Measurements from ENCODE around the gene RPS6KA5. TPM values are rescaled to one million over a fixed set of nuclear protein-coding genes. Genes with fewer than 3 reads are reported as not detected.

Gene RPS6KA5
- total RNA-seq, 1 experiment from 2014 or later = 3.8 TPM

GRCh38 chr14:90815572-90815821 is 244.9 kb downstream of the RPS6KA5 start:
- Histone ChIP-seq H3K4me1 (ENCODE audit: insufficient read depth, low read length) (no peaks in the 10 kb centered on the region), H3K14ac (ENCODE audit: insufficient read depth, low read length) (no peak overlapping the region), H2BK5ac (ENCODE audit: insufficient read length, low read length) (no peak overlapping the region), H4K20me1 (ENCODE audit: control insufficient read depth, insufficient read depth, insufficient read length) (no peaks in the 10 kb centered on the region), H3K56ac (ENCODE audit: insufficient read length, low read depth, low read length) (no peak overlapping the region), H3K9me3 (ENCODE audit: control insufficient read depth, low read depth, low read length) (no peaks in the 10 kb centered on the region), H2BK15ac (ENCODE audit: low read depth, low read length) (no peak overlapping the region), H3K79me2 (ENCODE audit: insufficient read depth, low read length) (no peaks in the 10 kb centered on the region), H4K5ac (ENCODE audit: insufficient read length, low read depth, low read length) (no peak overlapping the region), H3K23ac (ENCODE audit: insufficient read length, low read depth, low read length) (no peak overlapping the region), H2BK20ac (ENCODE audit: low read depth, low read length, poor library complexity, severe bottlenecking) (no peak overlapping the region), H3K27ac (ENCODE audit: insufficient read length, low read depth, low read length) (no peak overlapping the region), H3K23me2 (ENCODE audit: insufficient read length, low read depth, low read length, poor library complexity, severe bottlenecking) (peaks cover 4% of the 10 kb centered on the region), H4K8ac (replicated peaks; ENCODE audit: insufficient read length, low read depth, low read length) (no peak overlapping the region), H3K4ac (ENCODE audit: low read depth, low read length) (no peak overlapping the region), H2BK12ac (ENCODE audit: insufficient read length, low read depth, low read length) (no peak overlapping the region), H3K79me1 (ENCODE audit: insufficient read depth, low read depth, low read length, poor library complexity, severe bottlenecking) (no peaks in the 10 kb centered on the region), H4K91ac (ENCODE audit: insufficient read length, low read depth, low read length) (no peak overlapping the region), H3K9ac (ENCODE audit: extremely low read depth, insufficient read length, low read length) (no peak overlapping the region), H3K4me2 (ENCODE audit: insufficient read depth, insufficient read length, low read length) (peak overlapping the region; percentile 83), H3K27me3 (ENCODE audit: insufficient read depth, low read length) (no peaks in the 10 kb centered on the region), H2AK5ac (ENCODE audit: insufficient read length, low read length) (no peak overlapping the region), H2AFZ (ENCODE audit: low read length) (no peak overlapping the region), H3K18ac (ENCODE audit: insufficient read length, low read depth, low read length) (no peak overlapping the region), H3T11ph (ENCODE audit: low read length) (no peak overlapping the region), H2BK120ac (ENCODE audit: low read depth, low read length, poor library complexity, severe bottlenecking) (no peak overlapping the region)
- Mint-ChIP-seq H3K27ac (peak overlapping the region in 1 of 3 experiments; percentile 62; a peak in 1 of 7 replicates), H3K4me3 (peak overlapping the region; percentile 76 to 84), H3K4me1 (peaks cover 5 to 8% of the 10 kb centered on the region in 2 experiments), H3K27me3 (ENCODE audit: low read depth) (peaks cover 27% of the 10 kb centered on the region), H3K9me3 (no peaks in the 10 kb centered on the region), H3K36me3 (ENCODE audit: insufficient read depth in 1 of 3, low read depth in 3 of 3) (no peaks in the 10 kb centered on the region; a peak in 1 of 7 replicates)
- TF ChIP-seq CTCF (conservative IDR thresholded peaks at IDR 0.05) = no peak
- no CpG with 5 or more reads among the region's 5 CpGs for WGBS (ENCODE audit: extremely low coverage, insufficient read length, low lambda C conversion rate)
- DNase-seq = no peak
